Non-pigmented ciliary epithelial cell (primary cell): ENCODE measurements around the gene RHO.
"Not testable (repeated sequence)": the region's sequence is repeated elsewhere in the genome, so short reads cannot be mapped to it uniquely, and the experiment has no call there.

Experiments
- DNase-seq: peaks from one replicate; pipeline ENCODE4 v3.0.0-alpha.2; 2010; ENCODE audit warnings: low read depth

RHO gene

GRCh38 chr3:129543999-129544398 lies 15.6 kb downstream of the RHO start:
- no peak for DNase-seq

GRCh38 chr3:129545951-129546350 lies 17.5 kb downstream of the RHO start:
- not testable (repeated sequence) for DNase-seq

- DNase-seq: no peak
These were observed 18.8 kb downstream of the RHO start for GRCh38 chr3:129547241-129547640.

- DNase-seq: no peak
These were observed 19.9 kb downstream of the RHO start for GRCh38 chr3:129548104-129548965.

DNA sequence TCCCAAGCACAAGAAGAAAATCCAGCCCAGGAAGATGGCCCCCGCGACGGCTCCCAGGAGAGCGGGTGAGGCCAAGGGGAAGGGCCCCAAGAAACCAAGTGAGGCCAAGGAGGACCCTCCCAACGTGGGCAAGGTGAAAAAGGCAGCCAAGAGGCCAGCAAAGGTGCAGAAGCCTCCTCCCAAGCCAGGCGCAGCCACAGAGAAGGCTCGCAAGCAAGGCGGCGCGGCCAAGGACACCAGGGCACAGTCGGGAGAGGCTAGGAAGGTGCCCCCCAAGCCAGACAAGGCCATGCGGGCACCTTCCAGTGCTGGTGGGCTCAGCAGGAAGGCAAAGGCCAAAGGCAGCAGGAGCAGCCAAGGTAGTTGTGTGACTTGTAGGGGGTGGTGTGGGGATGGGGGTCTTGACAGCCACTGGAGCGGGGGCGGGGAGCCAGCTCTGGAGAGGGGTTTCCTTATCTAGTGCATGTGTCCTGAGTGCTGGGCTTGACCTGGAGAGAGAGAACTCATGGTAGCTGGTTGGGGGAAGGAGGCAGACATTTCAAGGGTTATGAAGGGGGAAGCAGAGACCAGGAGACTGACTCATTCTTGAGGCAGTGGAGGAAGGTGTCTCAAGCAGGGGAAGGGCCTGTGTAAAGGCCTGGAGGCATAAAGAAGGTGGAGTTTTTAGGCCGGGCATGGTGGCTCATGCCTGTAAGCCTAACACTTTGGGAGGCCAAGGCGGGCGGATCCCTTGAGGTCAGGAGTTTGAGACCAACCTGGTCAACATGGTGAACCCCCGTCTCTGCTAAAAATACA lies 20.8 kb downstream of the RHO start:
- DNase-seq: peak; percentile 17

- DNase-seq: no peak
These were observed 21.4 kb downstream of the RHO start for GRCh38 chr3:129549805-129550204.

DNA sequence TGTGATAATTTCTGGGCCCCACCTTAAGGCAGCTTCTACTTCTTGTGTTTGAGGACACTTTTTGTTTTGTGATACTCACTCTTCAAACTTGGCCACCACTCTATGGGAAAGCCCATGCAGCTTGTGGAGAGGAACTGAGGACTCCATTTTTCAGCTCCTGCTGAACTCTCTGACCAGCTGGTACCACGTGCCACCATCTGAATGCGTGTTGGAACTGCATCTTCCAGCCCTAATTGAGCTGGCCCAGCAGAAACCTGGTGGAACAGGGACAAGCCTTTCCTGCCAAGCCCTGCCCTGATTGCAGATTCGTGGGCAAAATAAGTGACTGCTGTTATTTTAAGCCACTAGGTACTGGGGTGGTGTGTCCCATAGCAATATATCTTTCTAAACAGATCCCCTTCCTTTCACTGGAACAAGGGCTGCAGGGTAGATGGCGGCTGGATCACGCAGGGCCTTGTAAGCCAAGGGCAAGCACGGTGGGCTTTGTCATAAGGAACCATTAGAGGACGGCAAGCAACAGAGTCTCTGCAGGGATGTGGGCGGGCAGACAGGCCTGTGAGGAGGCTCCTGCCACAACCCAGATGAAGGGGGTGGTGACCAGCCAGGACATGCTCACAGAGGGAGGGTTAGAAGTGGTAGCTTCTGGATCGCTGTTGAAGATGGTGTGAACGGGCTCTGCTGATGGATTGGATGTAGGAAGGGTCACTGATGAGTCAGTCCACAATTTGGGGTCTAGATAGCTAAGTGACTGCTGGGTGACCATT lies 24.0 kb downstream of the RHO start:
- no peak for DNase-seq

DNA sequence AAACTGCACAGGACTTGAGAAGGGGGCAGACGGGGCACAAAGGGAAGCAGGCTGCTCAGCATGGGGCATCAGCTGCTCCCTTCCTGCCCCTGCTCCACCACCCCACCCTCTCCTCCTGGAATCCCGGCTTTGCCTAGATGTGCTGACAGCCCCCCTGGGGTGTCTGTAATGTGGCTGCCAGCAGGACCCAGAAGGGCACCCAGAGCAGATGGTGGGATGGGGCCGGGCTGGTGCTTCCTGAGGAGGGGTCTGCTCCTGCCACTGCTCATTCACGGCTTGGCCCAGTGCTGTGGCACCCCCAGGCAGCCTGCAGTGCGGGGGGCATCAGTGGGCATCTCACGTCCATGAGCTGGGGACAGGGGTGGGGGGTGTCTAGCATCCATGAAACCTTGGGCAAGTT lies 24.7 kb downstream of the RHO start:
- no peak for DNase-seq

- no peak for DNase-seq
These were observed 25.3 kb downstream of the RHO start for GRCh38 chr3:129553719-129554118.

GRCh38 chr3:129554356-129555152 lies 26.1 kb downstream of the RHO start:
- DNase-seq: no peak

GRCh38 chr3:129555153-129555550 lies 26.7 kb downstream of the RHO start:
- no peak for DNase-seq

- DNase-seq: no peak
These were observed 27.3 kb downstream of the RHO start for GRCh38 chr3:129555616-129556357.

DNA sequence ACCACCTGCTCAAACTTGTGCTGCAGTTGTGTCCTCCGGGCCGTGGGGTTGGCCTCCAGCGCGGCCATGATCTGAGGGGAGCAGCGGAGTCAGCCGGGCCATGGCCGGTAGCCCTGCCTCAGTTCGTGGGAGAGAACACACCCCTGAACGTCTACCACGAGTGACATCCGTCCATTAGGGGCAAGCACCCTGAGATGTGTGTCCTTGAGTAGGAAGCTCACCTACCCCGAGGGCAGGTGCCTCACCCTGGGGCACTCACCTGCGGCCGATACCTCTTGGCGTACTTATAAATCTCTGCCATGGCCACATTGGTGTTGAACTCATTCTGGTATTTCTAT lies 27.9 kb downstream of the RHO start:
- DNase-seq: no peak

- DNase-seq: no peak
These were observed 28.6 kb downstream of the RHO start for GRCh38 chr3:129556890-129557547.

DNA sequence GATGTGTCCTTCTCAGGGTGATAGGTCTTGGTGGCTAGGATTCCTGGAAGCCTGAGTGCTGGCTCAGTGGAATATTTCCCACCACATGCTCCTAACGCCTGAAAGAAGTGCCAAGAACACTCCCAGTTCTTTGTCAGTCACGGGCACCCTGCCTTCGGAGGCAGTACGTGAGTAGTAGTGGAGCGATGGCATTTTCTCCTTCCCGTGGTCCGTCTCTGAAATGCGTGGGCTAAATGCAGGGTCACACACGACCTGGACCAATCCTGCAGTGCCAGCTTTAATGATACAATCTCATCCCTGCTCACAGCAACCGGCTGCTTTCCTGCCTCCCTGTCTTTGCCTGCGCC lies 29.1 kb downstream of the RHO start:
- DNase-seq: no peak

- no peak for DNase-seq
These were observed 29.8 kb downstream of the RHO start for GRCh38 chr3:129558081-129558771.

GRCh38 chr3:129558772-129559564 lies 30.5 kb downstream of the RHO start:
- DNase-seq: peak; percentile 15

DNA sequence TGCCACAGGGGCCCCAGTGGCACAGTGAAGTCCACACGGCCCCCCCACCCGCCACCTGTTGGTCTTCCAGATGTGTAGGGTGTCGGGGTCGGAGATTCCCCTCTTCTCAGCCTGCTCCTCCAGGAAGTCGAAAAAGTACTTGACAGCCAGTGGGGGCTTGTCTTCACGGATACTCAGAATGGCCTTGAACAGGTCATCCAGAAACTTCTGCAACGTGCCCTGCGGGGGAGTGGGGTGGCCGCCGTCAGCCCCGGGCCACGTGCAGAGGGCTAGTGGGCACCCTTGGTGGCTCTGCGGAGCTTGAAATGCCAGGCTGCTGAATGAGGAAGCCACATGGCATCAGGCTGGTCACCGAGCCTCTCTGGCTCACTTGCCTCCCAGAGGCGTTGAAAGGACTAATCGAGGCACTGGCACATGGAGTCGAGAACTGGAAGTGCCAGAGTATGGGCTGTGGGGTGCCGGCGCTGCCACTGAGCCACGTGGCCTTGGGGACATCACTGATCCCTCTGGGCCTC lies 31.2 kb downstream of the RHO start:
- no peak for DNase-seq

DNA sequence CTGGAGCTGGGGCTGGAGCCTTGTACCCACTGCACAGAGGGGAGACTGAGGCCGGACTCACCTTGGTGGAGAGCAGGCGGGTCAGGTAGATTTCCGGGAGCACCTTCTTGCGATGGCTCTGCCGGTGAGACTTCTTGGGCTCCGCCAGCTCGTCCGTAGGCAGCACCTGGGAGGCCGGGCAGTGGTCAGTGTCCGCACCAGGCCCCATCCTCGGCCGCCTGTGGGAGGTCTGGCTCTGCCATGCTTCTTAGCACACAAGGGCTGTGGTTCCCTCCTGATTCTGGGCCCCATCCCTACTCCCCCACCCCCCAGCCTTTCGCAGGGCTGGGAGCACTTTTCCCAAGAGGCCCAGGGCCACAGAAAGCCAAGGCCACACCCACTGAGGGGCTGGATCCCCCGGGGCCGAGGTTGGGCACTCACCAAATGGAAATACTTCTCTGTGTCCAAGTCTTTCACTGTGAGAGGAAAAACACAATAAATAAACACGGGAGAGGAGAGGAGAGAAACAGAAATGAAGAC lies 31.9 kb downstream of the RHO start:
- DNase-seq: no peak
